Astrocyte of the spinal cord (primary cell): ENCODE measurements around the gene SLC9A1.

ENCODE experiments used
- DNase-seq: peaks from one replicate; pipeline ENCODE4 v3.0.0; 2011; ENCODE audit warnings: low read depth, low spot score
- H3K4me3 ChIP-seq: 2 replicates; pipeline ENCODE4 v1.5.1; 2011; ENCODE audit warnings: low read depth, mild to moderate bottlenecking, low read length, moderate library complexity
- CTCF ChIP-seq: IDR thresholded peaks from 2 replicates; pipeline ENCODE4 v1.5.1; 2012; ENCODE audit warnings: low read depth, mild to moderate bottlenecking, low read length, inconsistent platforms
- in situ Hi-C: cut with HindIII; loops from 2 replicates; pipeline ENCODE4 v1.10.0; 2017; ENCODE audit warnings: low sequenced_read_pairs

SLC9A1 gene

GRCh38 chr1:27049100-27049499 is 105.8 kb downstream of the SLC9A1 start:
- DNase-seq: no peak
- in situ Hi-C loops: no loop called here
- no peak overlapping the region for H3K4me3 ChIP-seq
- TF ChIP-seq CTCF: no peak
